GM18861 (cell line): ENCODE measurements around the gene PHTF2.
"Not testable (repeated sequence)": the region's sequence is repeated elsewhere in the genome, so short reads cannot be mapped to it uniquely, and the experiment has no call there.

Experiments
- ATAC-seq: cut with Tn5 transposase; IDR thresholded peaks from one replicate; pipeline ENCODE4 v1.9.1; 2021; ENCODE audit not compliant: unreplicated experiment

The PHTF2 gene

GRCh38 chr7:77873416-77874327, 75.1 kb downstream of the PHTF2 start:
- not testable (repeated sequence) for ATAC-seq

GRCh38 chr7:77877791-77878190, 79.2 kb downstream of the PHTF2 start:
- ATAC-seq: no peak

- ATAC-seq: no peak
Measured at GRCh38 chr7:77878500-77878899, 79.9 kb downstream of the PHTF2 start.

- ATAC-seq: no peak
Measured at GRCh38 chr7:77879272-77879671, 80.7 kb downstream of the PHTF2 start.

- ATAC-seq: no peak
Measured at GRCh38 chr7:77881871-77882270, 83.3 kb downstream of the PHTF2 start.

GRCh38 chr7:77885155-77885554, 86.6 kb downstream of the PHTF2 start:
- ATAC-seq: no peak

- no peak for ATAC-seq
Measured at GRCh38 chr7:77887567-77887966, 89.0 kb downstream of the PHTF2 start.

- ATAC-seq: no peak
Measured at GRCh38 chr7:77888998-77889397, 90.4 kb downstream of the PHTF2 start.

- no peak for ATAC-seq
Measured at GRCh38 chr7:77893813-77894212, 95.2 kb downstream of the PHTF2 start.

- ATAC-seq: no peak
Measured at GRCh38 chr7:77894574-77895091, 96.1 kb downstream of the PHTF2 start.

- ATAC-seq: no peak
Measured at GRCh38 chr7:77895905-77896304, 97.3 kb downstream of the PHTF2 start.

GRCh38 chr7:77897004-77897547, 98.5 kb downstream of the PHTF2 start:
- ATAC-seq: no peak

GRCh38 chr7:77899516-77899915, 100.9 kb downstream of the PHTF2 start:
- no peak for ATAC-seq

- peak; percentile 29 for ATAC-seq
Measured at GRCh38 chr7:77903597-77903996, 105.0 kb downstream of the PHTF2 start.

GRCh38 chr7:77904252-77904651, 105.7 kb downstream of the PHTF2 start:
- no peak for ATAC-seq

GRCh38 chr7:77907281-77907680, 108.7 kb downstream of the PHTF2 start:
- ATAC-seq: no peak

GRCh38 chr7:77908664-77909063, 110.1 kb downstream of the PHTF2 start:
- no peak for ATAC-seq

- ATAC-seq: no peak
Measured at GRCh38 chr7:77910124-77910523, 111.6 kb downstream of the PHTF2 start.

GRCh38 chr7:77912293-77912692, 113.7 kb downstream of the PHTF2 start:
- no peak for ATAC-seq

GRCh38 chr7:77913977-77914607, 115.5 kb downstream of the PHTF2 start:
- no peak for ATAC-seq

- no peak for ATAC-seq
Measured at GRCh38 chr7:77917500-77918262, 119.1 kb downstream of the PHTF2 start.
